ENCODE measurements around the gene CHSY1. TPM values are rescaled to one million over a fixed set of nuclear protein-coding genes. Genes with fewer than 3 reads are reported as not detected.

The CHSY1 gene
- total RNA-seq, 1 experiment from 2014 or later = 11.4 TPM

DNA sequence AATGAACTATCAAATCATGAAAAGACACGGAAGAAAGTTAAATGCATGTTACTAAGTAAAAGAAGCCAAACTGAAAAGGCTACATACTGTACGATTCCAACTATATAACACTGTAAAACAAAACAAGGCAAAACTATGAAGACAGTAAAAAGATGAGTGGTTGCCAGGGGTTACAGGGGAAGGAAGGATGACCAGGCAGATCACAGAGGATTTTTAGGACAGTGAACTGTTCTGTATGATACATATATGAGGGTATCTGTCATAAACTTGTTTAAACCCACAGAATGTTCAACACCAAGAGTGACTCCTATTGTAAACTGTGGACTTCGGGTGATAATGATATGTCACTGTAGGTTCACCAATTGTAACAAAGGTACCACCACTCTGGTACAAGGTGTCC is 60.6 kb downstream of the CHSY1 start:
- no peaks in the 10 kb centered on the region for H3K36me3 ChIP-seq (ENCODE audit: insufficient read depth, low read length)
- DNase-seq = no peak
- H3K9ac ChIP-seq (ENCODE audit: low read length) = no peak overlapping the region
- no peaks in the 10 kb centered on the region for H3K27me3 ChIP-seq (ENCODE audit: low read length)
- H3K4me2 ChIP-seq (ENCODE audit: low read depth, low read length, poor library complexity, severe bottlenecking) = no peak overlapping the region
- no peaks in the 10 kb centered on the region for H3K9me3 ChIP-seq (ENCODE audit: low read length)
- H3K9me2 ChIP-seq (replicated peaks; ENCODE audit: insufficient read depth, low read length) = no peaks in the 10 kb centered on the region
- H2AFZ ChIP-seq (ENCODE audit: low read length) = no peak overlapping the region
- peaks cover 74% of the 10 kb centered on the region for H4K20me1 ChIP-seq (ENCODE audit: insufficient read depth, low read depth, low read length)
- no peak overlapping the region for H3K4me3 ChIP-seq (ENCODE audit: low read length)
- H3K27ac ChIP-seq (ENCODE audit: low read length) = no peak overlapping the region
- H3K79me2 ChIP-seq (ENCODE audit: low read length) = no peaks in the 10 kb centered on the region
- H3K4me1 ChIP-seq (ENCODE audit: low read length) = no peaks in the 10 kb centered on the region

DNA sequence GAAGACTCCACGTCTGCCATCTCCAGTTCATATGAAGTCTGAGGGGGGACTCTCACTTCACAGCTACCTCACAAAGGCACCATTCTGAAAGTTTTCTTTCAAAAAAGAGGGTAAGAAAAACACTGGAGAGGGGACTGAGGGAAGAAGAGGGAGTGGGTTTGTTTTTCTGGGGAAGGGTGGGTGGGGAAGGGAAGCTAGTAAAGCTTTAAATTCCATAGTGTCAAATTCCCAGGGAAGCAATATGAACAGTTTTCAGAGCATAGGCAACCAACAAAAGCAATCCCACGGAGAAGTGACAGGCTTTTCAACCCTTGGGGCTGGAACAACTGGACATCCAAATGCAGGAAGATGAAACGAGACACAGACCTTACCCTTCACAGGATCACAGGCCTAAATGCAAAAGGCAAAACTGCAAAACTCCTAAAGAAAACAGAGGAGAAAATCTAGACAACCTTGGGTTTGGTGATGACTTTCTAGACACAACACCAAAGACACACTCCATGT is 61.7 kb downstream of the CHSY1 start:
- no peaks in the 10 kb centered on the region for H3K9me2 ChIP-seq (replicated peaks; ENCODE audit: insufficient read depth, low read length)
- no peak overlapping the region for H3K27ac ChIP-seq (ENCODE audit: low read length)
- H3K4me2 ChIP-seq (ENCODE audit: low read depth, low read length, poor library complexity, severe bottlenecking) = no peak overlapping the region
- H3K79me2 ChIP-seq (ENCODE audit: low read length) = no peaks in the 10 kb centered on the region
- H3K9me3 ChIP-seq (ENCODE audit: low read length) = no peaks in the 10 kb centered on the region
- H3K4me1 ChIP-seq (ENCODE audit: low read length) = no peaks in the 10 kb centered on the region
- no peaks in the 10 kb centered on the region for H3K36me3 ChIP-seq (ENCODE audit: insufficient read depth, low read length)
- no peaks in the 10 kb centered on the region for H3K27me3 ChIP-seq (ENCODE audit: low read length)
- DNase-seq = no peak
- no peak overlapping the region for H2AFZ ChIP-seq (ENCODE audit: low read length)
- no peak overlapping the region for H3K9ac ChIP-seq (ENCODE audit: low read length)
- H4K20me1 ChIP-seq (ENCODE audit: insufficient read depth, low read depth, low read length) = peaks cover 74% of the 10 kb centered on the region
- no peak overlapping the region for H3K4me3 ChIP-seq (ENCODE audit: low read length)

DNA sequence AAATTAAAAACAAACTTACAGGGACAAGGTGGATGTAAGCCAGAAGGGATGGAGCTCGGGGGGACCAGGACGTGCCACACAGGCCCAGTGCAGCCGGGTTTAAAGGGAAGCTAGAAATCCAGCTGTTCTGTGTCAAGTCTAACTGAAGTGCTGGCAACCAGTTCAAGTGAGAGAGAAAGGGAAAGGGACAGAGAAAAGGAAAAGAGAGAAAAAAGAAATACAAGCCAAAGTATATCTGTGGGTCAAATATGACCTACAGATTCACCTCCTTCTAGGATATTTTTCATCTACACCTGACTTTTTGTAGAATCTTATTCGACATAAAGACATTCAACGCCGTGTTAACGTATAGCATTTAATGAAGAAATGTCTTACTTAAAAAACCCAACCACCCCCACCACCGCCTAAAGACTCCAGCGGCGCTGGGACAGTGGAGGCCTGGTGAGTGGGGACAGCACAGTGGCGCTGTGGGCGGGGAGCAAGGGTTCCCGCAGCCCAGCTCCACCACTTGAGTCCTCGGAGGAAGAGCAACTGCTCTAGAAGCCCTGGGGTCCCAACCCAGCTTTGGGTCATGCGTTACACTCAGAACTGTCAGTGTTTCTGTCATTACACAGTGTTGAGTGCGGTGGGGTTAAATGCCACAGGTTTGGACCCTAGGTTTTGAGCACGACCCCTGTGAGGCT is 62.3 kb downstream of the CHSY1 start:
- Histone ChIP-seq H3K27me3 (ENCODE audit: low read length) (no peaks in the 10 kb centered on the region), H3K9ac (ENCODE audit: low read length) (no peak overlapping the region), H3K79me2 (ENCODE audit: low read length) (no peaks in the 10 kb centered on the region), H3K9me3 (ENCODE audit: low read length) (no peaks in the 10 kb centered on the region), H3K4me1 (ENCODE audit: low read length) (no peaks in the 10 kb centered on the region), H2AFZ (ENCODE audit: low read length) (no peak overlapping the region), H3K36me3 (ENCODE audit: insufficient read depth, low read length) (no peaks in the 10 kb centered on the region), H4K20me1 (ENCODE audit: insufficient read depth, low read depth, low read length) (peaks cover 71% of the 10 kb centered on the region), H3K4me3 (ENCODE audit: low read length) (no peak overlapping the region), H3K4me2 (ENCODE audit: low read depth, low read length, poor library complexity, severe bottlenecking) (no peak overlapping the region), H3K27ac (ENCODE audit: low read length) (no peak overlapping the region), H3K9me2 (replicated peaks; ENCODE audit: insufficient read depth, low read length) (no peaks in the 10 kb centered on the region)
- no peak for DNase-seq

DNA sequence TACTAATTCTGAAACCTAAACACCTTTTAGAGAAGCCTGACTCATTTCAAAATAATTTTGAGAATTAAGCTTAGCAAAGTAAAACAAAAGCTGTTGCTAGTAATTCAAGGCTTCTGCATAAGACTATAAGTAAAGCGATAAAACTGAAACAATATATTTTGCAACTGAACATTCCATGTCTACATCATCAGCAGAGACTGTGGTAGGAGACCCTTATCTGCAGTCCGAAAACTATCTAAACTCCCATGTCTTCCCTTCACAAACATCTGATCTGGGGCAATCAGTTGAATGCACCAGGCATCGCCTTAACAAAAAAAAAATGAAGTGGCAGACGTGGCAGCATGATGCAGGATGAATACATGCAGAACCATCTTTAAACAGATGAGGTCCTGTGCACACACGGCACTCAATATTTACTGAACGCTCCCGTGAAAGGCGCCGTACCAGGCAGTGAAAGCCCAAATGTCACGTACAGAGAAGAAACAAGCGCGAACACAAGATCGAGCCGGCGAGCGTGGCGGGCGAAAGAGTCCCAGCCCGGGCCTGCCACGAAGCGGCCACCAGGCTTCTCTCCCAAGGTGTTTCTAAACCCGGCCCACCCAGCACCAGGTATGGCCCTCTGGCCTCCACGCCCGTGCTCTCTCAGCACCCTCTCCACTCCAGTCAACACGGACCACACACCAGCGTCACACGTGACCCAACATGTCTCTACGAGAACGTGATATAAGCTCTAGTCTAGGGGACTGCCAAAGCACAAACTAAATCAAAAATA is 63.0 kb downstream of the CHSY1 start:
- H4K20me1 ChIP-seq (ENCODE audit: insufficient read depth, low read depth, low read length) = peaks cover 65% of the 10 kb centered on the region
- no peaks in the 10 kb centered on the region for H3K9me3 ChIP-seq (ENCODE audit: low read length)
- no peak for DNase-seq
- no peaks in the 10 kb centered on the region for H3K36me3 ChIP-seq (ENCODE audit: insufficient read depth, low read length)
- no peak overlapping the region for H3K4me3 ChIP-seq (ENCODE audit: low read length)
- H2AFZ ChIP-seq (ENCODE audit: low read length) = no peak overlapping the region
- H3K79me2 ChIP-seq (ENCODE audit: low read length) = no peaks in the 10 kb centered on the region
- no peaks in the 10 kb centered on the region for H3K9me2 ChIP-seq (replicated peaks; ENCODE audit: insufficient read depth, low read length)
- no peak overlapping the region for H3K9ac ChIP-seq (ENCODE audit: low read length)
- H3K27ac ChIP-seq (ENCODE audit: low read length) = no peak overlapping the region
- no peaks in the 10 kb centered on the region for H3K4me1 ChIP-seq (ENCODE audit: low read length)
- H3K4me2 ChIP-seq (ENCODE audit: low read depth, low read length, poor library complexity, severe bottlenecking) = no peak overlapping the region
- no peaks in the 10 kb centered on the region for H3K27me3 ChIP-seq (ENCODE audit: low read length)

DNA sequence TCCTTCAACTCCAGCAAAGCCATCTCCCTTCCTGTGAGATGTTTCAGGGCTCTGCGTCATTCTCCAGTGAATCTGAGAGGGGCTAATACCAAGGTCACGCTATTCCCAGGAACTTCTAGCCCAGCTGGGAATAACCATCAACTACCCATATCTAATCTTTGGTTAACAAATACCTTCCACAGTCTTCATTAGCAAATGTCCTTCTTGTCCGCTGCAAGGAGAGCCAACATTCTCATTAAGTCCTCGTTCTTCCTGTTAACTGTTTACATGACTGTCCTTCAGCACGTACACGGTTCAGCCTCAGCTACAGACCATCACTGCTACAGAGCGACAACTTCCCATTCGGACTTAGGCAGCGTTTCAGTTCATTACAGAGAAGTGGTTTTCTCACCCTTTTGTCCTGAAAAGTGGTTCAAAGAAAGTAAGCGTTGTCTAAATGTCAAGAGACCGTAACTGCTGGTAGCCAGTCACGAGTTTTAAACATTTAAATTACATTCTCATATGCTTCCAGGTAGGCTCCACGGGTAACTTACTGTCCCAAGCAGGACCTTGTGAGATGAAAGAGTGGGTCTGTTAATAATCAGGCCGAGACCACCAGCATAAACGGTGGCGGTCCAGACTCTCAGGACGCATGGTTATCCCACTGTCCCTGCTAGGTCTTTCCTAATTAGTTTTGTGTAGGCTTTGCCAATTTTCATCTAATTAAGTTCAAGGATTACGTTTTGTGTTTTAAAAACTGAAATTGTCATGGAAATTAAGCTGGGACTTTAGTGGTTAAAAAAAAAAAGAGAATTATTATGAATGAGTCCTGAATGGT is 63.8 kb downstream of the CHSY1 start:
- Histone ChIP-seq H3K27ac (ENCODE audit: low read length) (no peak overlapping the region), H4K20me1 (ENCODE audit: insufficient read depth, low read depth, low read length) (peaks cover 60% of the 10 kb centered on the region), H3K4me1 (ENCODE audit: low read length) (no peaks in the 10 kb centered on the region), H3K27me3 (ENCODE audit: low read length) (no peaks in the 10 kb centered on the region), H3K9me2 (replicated peaks; ENCODE audit: insufficient read depth, low read length) (no peaks in the 10 kb centered on the region), H2AFZ (ENCODE audit: low read length) (no peak overlapping the region), H3K4me2 (ENCODE audit: low read depth, low read length, poor library complexity, severe bottlenecking) (no peak overlapping the region), H3K4me3 (ENCODE audit: low read length) (no peak overlapping the region), H3K9me3 (ENCODE audit: low read length) (no peaks in the 10 kb centered on the region), H3K9ac (ENCODE audit: low read length) (no peak overlapping the region), H3K79me2 (ENCODE audit: low read length) (no peaks in the 10 kb centered on the region), H3K36me3 (ENCODE audit: insufficient read depth, low read length) (no peaks in the 10 kb centered on the region)
- no peak for DNase-seq

DNA sequence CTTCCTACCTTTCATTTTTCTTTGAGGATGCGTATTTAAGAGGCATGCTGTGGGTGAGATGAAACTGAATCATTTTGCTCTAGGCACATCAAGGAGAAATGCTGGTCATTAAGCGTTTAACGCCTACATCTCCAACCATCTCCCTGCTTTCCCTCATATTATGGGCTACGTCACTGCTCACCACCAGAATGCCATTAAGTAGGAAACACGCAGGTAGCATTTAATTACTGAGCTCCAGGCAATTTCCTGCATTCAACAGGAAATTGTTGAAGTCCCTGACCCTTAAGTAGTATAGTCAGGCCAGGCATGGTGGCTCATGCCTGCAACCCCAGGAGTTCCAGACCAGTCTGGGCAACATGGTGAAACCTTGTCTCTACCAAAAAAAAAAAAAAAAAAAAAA is 66.1 kb downstream of the CHSY1 start:
- Histone ChIP-seq H3K27me3 (ENCODE audit: low read length) (no peaks in the 10 kb centered on the region), H2AFZ (ENCODE audit: low read length) (no peak overlapping the region), H3K4me3 (ENCODE audit: low read length) (no peak overlapping the region), H3K36me3 (ENCODE audit: insufficient read depth, low read length) (no peaks in the 10 kb centered on the region), H3K27ac (ENCODE audit: low read length) (no peak overlapping the region), H3K4me2 (ENCODE audit: low read depth, low read length, poor library complexity, severe bottlenecking) (no peak overlapping the region), H3K4me1 (ENCODE audit: low read length) (no peaks in the 10 kb centered on the region), H4K20me1 (ENCODE audit: insufficient read depth, low read depth, low read length) (peaks cover 44% of the 10 kb centered on the region), H3K9ac (ENCODE audit: low read length) (no peak overlapping the region), H3K9me2 (replicated peaks; ENCODE audit: insufficient read depth, low read length) (no peaks in the 10 kb centered on the region), H3K9me3 (ENCODE audit: low read length) (no peaks in the 10 kb centered on the region), H3K79me2 (ENCODE audit: low read length) (no peaks in the 10 kb centered on the region)
- DNase-seq = no peak

DNA sequence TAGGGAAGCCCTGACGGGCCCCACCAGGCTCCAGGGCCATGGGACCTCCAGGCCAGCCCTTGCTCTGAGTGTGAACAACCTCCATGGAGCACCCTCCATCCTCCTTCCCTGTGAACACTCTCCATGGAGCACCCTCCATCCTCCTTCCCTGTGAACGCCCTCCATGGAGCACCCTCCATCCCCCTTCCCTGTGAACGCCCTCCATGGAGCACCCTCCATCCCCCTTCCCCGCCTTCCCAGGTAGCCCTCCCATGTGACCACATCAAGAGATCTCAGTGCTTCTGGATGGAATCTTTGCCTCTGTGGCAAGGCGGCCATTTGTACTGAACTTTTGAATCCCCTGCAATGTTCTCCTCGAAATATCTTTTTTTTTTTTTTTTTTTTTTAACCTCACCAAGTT is 66.5 kb downstream of the CHSY1 start:
- peaks cover 40% of the 10 kb centered on the region for H4K20me1 ChIP-seq (ENCODE audit: insufficient read depth, low read depth, low read length)
- no peak overlapping the region for H3K9ac ChIP-seq (ENCODE audit: low read length)
- no peaks in the 10 kb centered on the region for H3K9me2 ChIP-seq (replicated peaks; ENCODE audit: insufficient read depth, low read length)
- no peak for DNase-seq
- no peak overlapping the region for H3K27ac ChIP-seq (ENCODE audit: low read length)
- no peaks in the 10 kb centered on the region; the same call in 1 of the 2 replicates for H3K79me2 ChIP-seq (ENCODE audit: low read length)
- no peak overlapping the region for H3K4me2 ChIP-seq (ENCODE audit: low read depth, low read length, poor library complexity, severe bottlenecking)
- H3K27me3 ChIP-seq (ENCODE audit: low read length) = no peaks in the 10 kb centered on the region
- no peaks in the 10 kb centered on the region for H3K36me3 ChIP-seq (ENCODE audit: insufficient read depth, low read length)
- H3K9me3 ChIP-seq (ENCODE audit: low read length) = no peaks in the 10 kb centered on the region
- H2AFZ ChIP-seq (ENCODE audit: low read length) = no peak overlapping the region
- H3K4me3 ChIP-seq (ENCODE audit: low read length) = no peak overlapping the region
- no peaks in the 10 kb centered on the region for H3K4me1 ChIP-seq (ENCODE audit: low read length)

DNA sequence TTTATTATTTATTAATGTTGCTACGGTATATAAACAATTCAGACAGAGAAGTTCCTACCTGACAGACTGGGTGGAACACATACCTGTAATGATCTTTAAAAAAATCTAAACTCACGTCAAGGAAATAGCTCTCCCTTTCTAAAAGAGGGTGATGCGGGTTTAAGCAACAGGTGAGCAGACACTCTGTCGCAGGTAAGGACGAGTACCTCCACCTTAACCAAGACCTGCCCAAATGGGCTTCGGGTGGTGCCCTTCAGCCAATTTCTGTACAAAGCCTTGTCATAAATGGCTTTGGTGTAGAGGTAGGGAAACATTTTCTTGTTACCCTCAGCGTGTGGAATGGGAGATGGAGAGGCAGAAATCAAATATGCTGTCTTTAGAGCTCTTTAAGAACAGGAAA is 67.0 kb downstream of the CHSY1 start:
- Histone ChIP-seq H2AFZ (ENCODE audit: low read length) (no peak overlapping the region), H3K79me2 (ENCODE audit: low read length) (no peaks in the 10 kb centered on the region; the same call in 1 of the 2 replicates), H3K9me3 (ENCODE audit: low read length) (no peaks in the 10 kb centered on the region), H3K27me3 (ENCODE audit: low read length) (no peaks in the 10 kb centered on the region), H3K4me1 (ENCODE audit: low read length) (no peaks in the 10 kb centered on the region), H3K9ac (ENCODE audit: low read length) (no peak overlapping the region), H3K36me3 (ENCODE audit: insufficient read depth, low read length) (no peaks in the 10 kb centered on the region), H3K9me2 (replicated peaks; ENCODE audit: insufficient read depth, low read length) (no peaks in the 10 kb centered on the region), H3K27ac (ENCODE audit: low read length) (no peak overlapping the region), H4K20me1 (ENCODE audit: insufficient read depth, low read depth, low read length) (peaks cover 37% of the 10 kb centered on the region), H3K4me2 (ENCODE audit: low read depth, low read length, poor library complexity, severe bottlenecking) (no peak overlapping the region), H3K4me3 (ENCODE audit: low read length) (no peak overlapping the region)
- DNase-seq = no peak

All from Karpas-422 (cell line).